Ovary (tissue), 9 donors: ENCODE data around the gene ABHD17C. TPM values are rescaled to one million over a fixed set of nuclear protein-coding genes. Genes with fewer than 3 reads are reported as not detected.

Source experiments
- DNase-seq, 5 donors: peaks; one replicate each; pipeline ENCODE4 v3.0.0-alpha.2; 2019 to 2020
- H3K27ac ChIP-seq, 2 donors: fragments of 200-600 bp; one replicate each; pipeline versions ENCODE4 v1.5.1 to v1.8.0; 2019 to 2022
- H3K27me3 ChIP-seq: fragments of 200-600 bp; one replicate; pipeline ENCODE4 v1.8.0; 2022
- H3K36me3 ChIP-seq: fragments of 200-600 bp; sonication (generic); one replicate; pipeline ENCODE4 v1.5.1; 2019
- H3K4me1 ChIP-seq: one replicate; pipeline ENCODE4 v1.8.1; 2013; ENCODE audit warnings: mild to moderate bottlenecking, moderate library complexity; ENCODE audit not compliant: insufficient read depth
- H3K4me3 ChIP-seq: fragments of 200-600 bp; sonication (generic); one replicate; pipeline ENCODE4 v1.5.1; 2017
- H3K9me3 ChIP-seq, 2 donors: fragments of 200-600 bp in 1 of 2; sonication (generic) in 1 of 2; one replicate each; pipeline versions ENCODE4 v1.5.1 to v1.8.1; 2013 to 2019; ENCODE audit warnings: mild to moderate bottlenecking in 1 of 2, moderate library complexity in 1 of 2
- EP300 ChIP-seq: sonication (generic); formaldehyde crosslinking; IDR thresholded peaks from one replicate; pipeline ENCODE4 v1.6.1; 2017; ENCODE audit warnings: antibody characterized with exemption
- POLR2A ChIP-seq: fragments of 450-650 bp; IDR thresholded peaks from one replicate; pipeline ENCODE4 v1.6.1; 2017; ENCODE audit warnings: antibody characterized with exemption, mild to moderate bottlenecking, moderate library complexity
- WGBS, 3 donors: extraction: QIAGEN DNeasy Blood & Tissue Kit in 1 of 3; methylation state at CpG; one replicate each; pipeline versions ENCODE4 v1.1.5 to v1.1.7; 2013 to 2017; 5-methylcytosine and 5-hydroxymethylcytosine counted together
- intact Hi-C, 4 donors: fragments of 100-400 bp; cut with DNase I; formaldehyde crosslinking; loops; one replicate each; pipeline versions ENCODE4 v1.11.0 to v1.15.1; 2022 to 2023
- polyA plus RNA-seq, 2 donors: library from polyadenylated mRNA; stranded (reverse); fragments of 200-250 nt in 1 of 2; fragments of 350-450 nt in 1 of 2; fragmentation: Illumina TruSeq in 1 of 2; extraction: RNeasy Lipid Tissue Mini Kit (QIAGEN cat#74804) in 1 of 2; gene quantifications; one replicate each; pipeline ENCODE4 v1.2.3, GENCODE V29; 2013 to 2014
- total RNA-seq, 7 donors: library from RNA; depleted of rRNA in 2 of 7; stranded (reverse); fragments of >200 nt in 2 of 7; fragmentation: NEBNext Ultra II Directional in 3 of 7; extraction: Animal tissue kit (Norgen Biotek cat#: 25700) in 3 of 7; gene quantifications; one replicate each; pipeline versions ENCODE4 v1.1.0 to v1.2.4, GENCODE V29; 2016 to 2023
- TF ChIP-seq, protein P1 (sequence below), 3 donors: fragments of 450-650 bp in 2 of 3; fragments of 200-600 bp in 1 of 3; IDR thresholded peaks; one replicate each; pipeline versions ENCODE4 v1.5.1 to v1.8.0; 2016 to 2022; ENCODE audit warnings: antibody characterized with exemption in 3 of 3, mild to moderate bottlenecking in 1 of 3
- donor health status: DM: no; HTN: no; CAD: no; lungs with moderate emphysema.
- donor health status: DM: no; HTN: no; CAD: no.
- donor health status: Bipolar disorder and iron deficiency.
- donor health status: DM: yes; HTN: yes; CAD: no.
- donor health status: DM: no; HTN: no; CAD: no.
- donor health status: DM: yes; HTN: yes; CAD: no.

The ABHD17C gene
- total and polyA plus RNA-seq, 9 donors: 1.2 to 5.6 (median 3.6) TPM

DNA sequence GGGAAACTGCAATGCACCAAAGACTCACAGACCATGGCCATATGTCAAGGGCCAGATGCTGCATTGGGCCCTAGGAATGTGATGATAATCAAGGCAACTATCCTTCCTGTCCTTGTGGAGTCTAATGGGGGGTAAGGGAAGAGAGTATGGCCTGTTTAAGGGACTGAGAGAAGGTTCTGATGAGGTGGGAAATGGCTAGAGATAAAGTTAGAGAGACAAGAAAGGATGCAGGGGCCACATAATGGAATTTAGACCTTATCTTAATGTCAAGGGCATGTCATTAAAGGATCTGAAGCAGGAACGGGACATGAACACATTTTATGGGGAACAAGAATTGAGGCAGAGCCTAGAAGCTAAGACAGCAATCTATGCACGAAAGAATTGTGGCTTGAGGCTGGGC, 30.0 kb upstream of the ABHD17C start:
- no peak for DNase-seq
- Histone ChIP-seq H3K9me3 (no peaks in the 10 kb centered on the region), H3K27ac (no peak overlapping the region), H3K36me3 (no peaks in the 10 kb centered on the region), H3K4me1 (no peaks in the 10 kb centered on the region), H3K4me3 (no peak overlapping the region), H3K27me3 (no peaks in the 10 kb centered on the region)
- intact Hi-C loops: no loop called here
- TF ChIP-seq, protein P1, sequence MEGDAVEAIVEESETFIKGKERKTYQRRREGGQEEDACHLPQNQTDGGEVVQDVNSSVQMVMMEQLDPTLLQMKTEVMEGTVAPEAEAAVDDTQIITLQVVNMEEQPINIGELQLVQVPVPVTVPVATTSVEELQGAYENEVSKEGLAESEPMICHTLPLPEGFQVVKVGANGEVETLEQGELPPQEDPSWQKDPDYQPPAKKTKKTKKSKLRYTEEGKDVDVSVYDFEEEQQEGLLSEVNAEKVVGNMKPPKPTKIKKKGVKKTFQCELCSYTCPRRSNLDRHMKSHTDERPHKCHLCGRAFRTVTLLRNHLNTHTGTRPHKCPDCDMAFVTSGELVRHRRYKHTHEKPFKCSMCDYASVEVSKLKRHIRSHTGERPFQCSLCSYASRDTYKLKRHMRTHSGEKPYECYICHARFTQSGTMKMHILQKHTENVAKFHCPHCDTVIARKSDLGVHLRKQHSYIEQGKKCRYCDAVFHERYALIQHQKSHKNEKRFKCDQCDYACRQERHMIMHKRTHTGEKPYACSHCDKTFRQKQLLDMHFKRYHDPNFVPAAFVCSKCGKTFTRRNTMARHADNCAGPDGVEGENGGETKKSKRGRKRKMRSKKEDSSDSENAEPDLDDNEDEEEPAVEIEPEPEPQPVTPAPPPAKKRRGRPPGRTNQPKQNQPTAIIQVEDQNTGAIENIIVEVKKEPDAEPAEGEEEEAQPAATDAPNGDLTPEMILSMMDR (IDR thresholded peaks at IDR 0.05): no peak
- TF ChIP-seq EP300 (no peak), POLR2A (no peak)
- WGBS, 3 donors: 63 to 77% (median 64%) methylated on average over 2 of the region's 2 CpGs

DNA sequence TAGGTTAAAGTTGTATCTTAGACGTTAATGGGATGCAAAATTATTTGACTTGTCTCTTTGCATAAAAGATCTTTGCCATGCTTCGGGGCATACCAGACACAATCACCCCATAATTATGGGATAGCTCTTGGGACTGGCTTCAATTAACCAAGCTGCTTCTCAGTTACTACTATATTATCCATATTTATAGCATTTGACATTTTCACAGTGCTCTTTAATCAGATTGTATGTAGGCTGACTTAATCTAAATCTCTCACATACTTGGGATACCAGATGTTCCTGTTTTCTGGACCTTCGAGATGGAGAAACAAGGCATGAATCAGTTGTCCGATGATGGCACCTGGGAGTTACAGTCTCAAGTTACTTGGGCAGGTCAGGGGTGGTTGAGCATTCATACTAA, 27.2 kb upstream of the ABHD17C start:
- Histone ChIP-seq H3K4me1 (no peaks in the 10 kb centered on the region), H3K36me3 (no peaks in the 10 kb centered on the region), H3K27me3 (no peaks in the 10 kb centered on the region), H3K9me3 (peaks cover 0 to 4% of the 10 kb centered on the region in 2 donors), H3K27ac (no peak overlapping the region), H3K4me3 (no peak overlapping the region)
- intact Hi-C loops: no loop called here
- TF ChIP-seq, protein P1 (IDR thresholded peaks at IDR 0.05): no peak
- no peak for TF ChIP-seq POLR2A
- TF ChIP-seq EP300: no peak
- no peak for DNase-seq
- 52 to 60% (median 59%) methylated on average over 4 of the region's 4 CpGs for WGBS, 3 donors

DNA sequence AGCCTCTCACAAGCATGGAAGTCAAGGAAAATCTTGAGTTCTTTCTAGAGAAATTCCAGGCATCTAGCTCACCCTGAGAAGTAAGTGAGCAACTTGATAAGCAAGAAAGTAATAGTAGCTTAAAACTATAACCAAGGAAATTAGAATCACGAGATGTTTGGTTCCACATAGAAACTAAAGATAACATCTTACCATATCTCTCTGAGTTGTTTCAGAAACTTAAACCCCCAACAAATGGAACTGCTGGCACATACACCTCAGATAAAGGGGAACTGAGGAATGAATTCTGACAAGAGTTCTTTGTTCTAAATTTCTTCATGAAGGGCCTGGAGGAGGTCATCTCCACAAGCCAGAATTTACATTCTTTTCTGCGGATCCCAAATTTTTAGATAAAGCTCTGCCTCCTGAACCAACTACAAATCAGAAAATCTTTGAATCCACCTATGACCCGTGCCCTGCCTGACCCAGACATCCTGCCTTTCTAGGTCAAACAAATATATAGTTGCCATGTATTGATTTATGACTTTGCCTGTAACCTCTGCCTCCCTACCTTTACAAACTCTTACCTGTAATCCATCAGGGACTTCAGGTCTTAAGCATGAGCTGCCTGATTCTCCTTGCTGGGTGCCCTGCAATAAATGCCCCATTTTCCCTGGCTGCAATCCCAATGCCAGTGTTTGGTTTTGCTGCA, 26.4 kb upstream of the ABHD17C start:
- H3K27ac ChIP-seq: no peak overlapping the region
- H3K36me3 ChIP-seq: no peaks in the 10 kb centered on the region
- H3K9me3 ChIP-seq: peaks cover 0 to 4% of the 10 kb centered on the region in 2 donors
- H3K4me3 ChIP-seq: no peak overlapping the region
- intact Hi-C loops: no loop called here
- no peaks in the 10 kb centered on the region for H3K4me1 ChIP-seq
- DNase-seq: no peak
- H3K27me3 ChIP-seq: no peaks in the 10 kb centered on the region
- 54 to 63% (median 59%) methylated on average over 3 of the region's 3 CpGs for WGBS, 3 donors
- TF ChIP-seq POLR2A: no peak
- no peak for TF ChIP-seq EP300
- TF ChIP-seq, protein P1 (IDR thresholded peaks at IDR 0.05): no peak

DNA sequence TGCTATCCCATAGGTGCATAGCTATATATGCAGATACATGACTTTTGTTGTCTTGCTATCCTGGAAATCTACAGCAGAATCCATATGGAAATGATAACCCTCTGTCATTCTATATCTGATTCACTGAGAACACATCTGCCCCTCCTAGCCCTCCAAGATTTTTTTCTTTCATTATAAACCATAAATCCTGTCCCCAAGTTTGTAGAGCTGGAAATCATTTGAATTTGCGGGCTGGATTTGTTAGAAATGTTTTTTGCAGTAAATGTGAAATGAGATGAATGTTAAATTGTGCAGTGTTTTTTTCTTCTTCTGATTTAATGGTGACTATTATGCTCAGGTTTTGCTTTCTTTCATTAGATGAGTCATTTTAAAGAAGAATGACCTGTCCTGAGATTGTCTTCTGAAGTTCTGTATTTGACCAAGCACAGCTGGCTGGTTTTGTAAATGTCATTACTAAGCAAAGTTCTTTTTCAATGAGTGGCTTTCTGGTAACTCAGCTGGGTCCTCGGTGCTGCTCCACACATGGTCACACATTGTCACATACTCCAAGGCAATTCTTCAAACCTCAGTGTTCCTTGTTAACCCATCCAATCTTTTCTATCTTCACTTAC, 25.3 kb upstream of the ABHD17C start:
- Histone ChIP-seq H3K9me3 (peaks cover 0 to 4% of the 10 kb centered on the region in 2 donors), H3K4me1 (no peaks in the 10 kb centered on the region), H3K36me3 (no peaks in the 10 kb centered on the region), H3K27ac (no peak overlapping the region), H3K27me3 (no peaks in the 10 kb centered on the region), H3K4me3 (no peak overlapping the region)
- TF ChIP-seq, protein P1 (IDR thresholded peaks at IDR 0.05): no peak
- TF ChIP-seq POLR2A (no peak), EP300 (no peak)
- 73 to 90% (median 77%) methylated on average over 2 of the region's 2 CpGs for WGBS, 3 donors
- intact Hi-C loops: no loop called here
- no peak for DNase-seq
